Liver (tissue), 3 donors: Measurements from ENCODE around the gene DNAJC5.

ENCODE experiments used
- ATF3 ChIP-seq: IDR thresholded peaks from 2 replicates; pipeline ENCODE4 v1.6.1; 2016; ENCODE audit warnings: antibody characterized with exemption
- CTCF ChIP-seq: fragments of 150-350 bp; IDR thresholded peaks from 2 replicates; pipeline ENCODE4 v1.5.1; 2017; ENCODE audit warnings: improper control_type of control experiment, low read depth, low read length; ENCODE audit not compliant: missing input control
- EGR1 ChIP-seq, 2 donors: IDR thresholded peaks; 2 replicates each; pipeline ENCODE4 v1.6.1; 2016 to 2018; ENCODE audit warnings: antibody characterized with exemption in 2 of 2, low read depth in 2 of 2
- GABPA ChIP-seq, 2 donors: IDR thresholded peaks in 1 of 2; conservative IDR thresholded peaks in 1 of 2; 2 replicates each; pipeline ENCODE4 v1.6.1; 2016; ENCODE audit warnings: antibody characterized with exemption in 2 of 2, mild to moderate bottlenecking in 1 of 2, moderate library complexity in 1 of 2
- MAX ChIP-seq: IDR thresholded peaks from 2 replicates; pipeline ENCODE4 v1.6.1; 2016; ENCODE audit warnings: antibody characterized with exemption
- REST ChIP-seq: IDR thresholded peaks from 2 replicates; pipeline ENCODE4 v1.6.1; 2016; ENCODE audit warnings: antibody characterized with exemption, mild to moderate bottlenecking
- RXRA ChIP-seq, 2 donors: IDR thresholded peaks; 2 replicates each; pipeline ENCODE4 v1.6.1; 2017 to 2018; ENCODE audit warnings: antibody characterized with exemption in 2 of 2, mild to moderate bottlenecking in 1 of 2
- SP1 ChIP-seq: IDR thresholded peaks from 2 replicates; pipeline ENCODE4 v1.6.1; 2018; ENCODE audit warnings: antibody characterized with exemption, mild to moderate bottlenecking
- TAF1 ChIP-seq: conservative IDR thresholded peaks from 2 replicates; pipeline ENCODE4 v1.6.1; 2016; ENCODE audit warnings: antibody characterized with exemption, mild to moderate bottlenecking
- YY1 ChIP-seq: IDR thresholded peaks from 2 replicates; pipeline ENCODE4 v1.6.1; 2016; ENCODE audit warnings: antibody characterized with exemption, mild to moderate bottlenecking
- donor health status: healthy.
- donor health status: healthy.

DNA sequence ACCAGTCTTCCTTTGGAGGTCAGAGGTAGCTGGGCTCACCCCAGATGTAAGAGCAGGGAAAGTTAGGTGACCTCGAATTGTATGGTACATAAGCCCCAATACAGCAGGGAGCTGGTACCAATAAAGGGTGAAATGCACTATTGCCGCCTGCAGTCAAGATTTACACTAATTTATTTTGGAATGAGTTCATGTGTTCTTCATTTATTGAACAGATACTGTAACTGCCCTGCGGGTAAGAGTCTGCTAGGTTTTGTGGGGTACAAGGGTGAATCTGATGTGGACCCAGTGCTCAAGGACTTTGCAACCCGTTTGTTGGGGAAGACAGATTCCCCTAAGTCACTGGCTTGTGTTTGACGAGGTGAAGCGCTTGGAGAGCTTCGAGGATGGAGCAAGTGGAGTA, 2.5 kb upstream of the DNAJC5 start:
- TF ChIP-seq MAX (no peak), ATF3 (no peak), REST (no peak), CTCF (no peak), EGR1 (IDR thresholded peaks at IDR 0.05; ENCODE audit: low read depth in 2 of 2) (no peak), TAF1 (no peak), YY1 (no peak), SP1 (no peak), GABPA (IDR thresholded peaks at IDR 0.05 in 1 of 2, conservative IDR thresholded peaks at IDR 0.05 in 1 of 2) (no peak), RXRA (IDR thresholded peaks at IDR 0.05) (no peak)
